Skeletal muscle tissue (tissue), 4 donors: ENCODE measurements around the gene ADAMTSL2. TPM values are rescaled to one million over a fixed set of nuclear protein-coding genes. Genes with fewer than 3 reads are reported as not detected.
"Not testable (repeated sequence)": the region's sequence is repeated elsewhere in the genome, so short reads cannot be mapped to it uniquely, and the experiment has no call there.

Experiments used
- H3K27ac ChIP-seq: one replicate; pipeline ENCODE4 v1.7.0; 2013; ENCODE audit warnings: mild to moderate bottlenecking, low read depth, low read length, inconsistent platforms
- H3K27me3 ChIP-seq, 3 donors: one replicate each; pipeline ENCODE4 v1.7.0; 2013; ENCODE audit warnings: low read length in 3 of 3; ENCODE audit not compliant: control insufficient read depth in 3 of 3, insufficient read depth in 3 of 3
- H3K36me3 ChIP-seq, 3 donors: one replicate each; pipeline ENCODE4 v1.7.0; 2013; ENCODE audit warnings: low read length in 3 of 3; ENCODE audit not compliant: control insufficient read depth in 3 of 3, insufficient read depth in 3 of 3
- H3K4me1 ChIP-seq, 3 donors: one replicate each; pipeline ENCODE4 v1.7.0; 2013; ENCODE audit warnings: low read length in 3 of 3, mild to moderate bottlenecking in 3 of 3; ENCODE audit not compliant: control insufficient read depth in 3 of 3, insufficient read depth in 3 of 3
- H3K4me3 ChIP-seq, 3 donors: one replicate each; pipeline ENCODE4 v1.7.0; 2013; ENCODE audit warnings: low read length in 3 of 3
- H3K9ac ChIP-seq, 3 donors: one replicate each; pipeline ENCODE4 v1.7.0; 2013; ENCODE audit warnings: low read length in 3 of 3, mild to moderate bottlenecking in 3 of 3, moderate library complexity in 2 of 3, low read depth in 1 of 3
- H3K9me3 ChIP-seq, 3 donors: one replicate each; pipeline ENCODE4 v1.7.0; 2013; ENCODE audit warnings: low read length in 3 of 3; ENCODE audit not compliant: control insufficient read depth in 3 of 3
- total RNA-seq: library from RNA; depleted of rRNA; stranded (reverse); fragments of >200 nt; gene quantifications from one replicate; pipeline ENCODE4 v1.2.3, GENCODE V29; 2014
- donor health status: Osteomylitis.

Gene ADAMTSL2
- total RNA-seq, 1 donor from 2014 or later = 4.7 TPM

DNA sequence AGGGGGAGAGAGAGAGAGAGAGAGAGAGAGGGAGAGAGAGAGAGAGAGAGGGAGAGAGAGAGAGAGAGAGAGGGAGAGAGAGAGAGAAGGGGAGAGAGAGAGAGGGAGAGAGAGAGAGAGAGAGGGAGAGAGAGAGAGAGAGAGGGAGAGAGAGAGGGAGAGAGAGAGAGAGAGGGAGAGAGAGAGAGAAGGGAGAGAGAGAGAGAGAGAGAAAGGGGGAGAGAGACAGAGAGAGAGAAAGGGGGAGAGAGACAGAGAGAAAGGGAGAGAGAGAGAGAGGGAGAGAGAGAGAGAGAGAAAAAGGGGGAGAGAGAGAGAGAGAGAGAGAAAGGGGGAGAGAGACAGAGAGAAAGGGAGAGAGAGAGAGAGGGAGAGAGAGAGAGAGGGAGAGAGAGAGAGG is 29.3 kb downstream of the ADAMTSL2 start:
- H3K9ac ChIP-seq, H3K9me3 ChIP-seq, H3K36me3 ChIP-seq, H3K4me3 ChIP-seq, H3K27ac ChIP-seq: not testable (repeated sequence)
- H3K4me1 ChIP-seq = peaks cover 16 to 28% (median 17%) of the 10 kb centered on the region in 3 donors
- H3K27me3 ChIP-seq = peaks cover 18 to 52% (median 31%) of the 10 kb centered on the region in 3 donors

DNA sequence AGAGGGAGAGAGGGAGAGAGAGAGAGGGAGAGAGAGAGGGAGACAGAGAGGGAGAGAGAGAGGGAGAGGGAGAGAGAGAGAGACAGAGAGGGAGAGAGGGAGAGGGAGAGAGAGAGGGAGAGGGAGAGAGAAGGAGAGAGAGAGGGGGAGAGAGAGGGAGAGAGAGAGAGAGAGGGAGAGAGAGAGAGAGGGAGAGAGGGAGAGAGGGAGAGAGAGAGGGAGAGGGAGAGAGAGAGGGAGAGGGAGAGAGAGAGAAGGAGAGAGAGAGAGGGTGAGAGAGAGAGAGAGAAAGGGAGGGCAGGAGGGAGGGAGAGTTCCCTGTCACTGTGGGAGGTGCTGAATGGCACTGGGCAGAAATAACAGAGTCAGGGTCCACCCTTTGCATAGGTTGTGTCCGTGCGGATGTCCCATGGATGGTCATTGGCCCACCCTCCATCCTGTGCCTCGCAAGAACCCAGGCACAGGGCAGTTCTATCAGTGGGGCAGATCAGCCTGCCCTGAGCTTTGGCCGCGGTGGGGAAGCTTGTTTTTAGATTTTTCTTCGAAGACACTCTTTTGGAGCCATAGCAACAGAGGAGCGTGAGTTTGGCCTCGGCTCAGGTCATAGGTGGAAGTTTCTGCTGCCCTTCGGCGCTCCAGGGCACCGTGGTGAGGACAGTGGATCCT is 30.1 kb downstream of the ADAMTSL2 start:
- Histone ChIP-seq H3K4me3 (no peak overlapping the region), H3K36me3 (peaks cover 0 to 2% (median 0%) of the 10 kb centered on the region in 3 donors), H3K9ac (no peak overlapping the region), H3K4me1 (peaks cover 13 to 25% (median 16%) of the 10 kb centered on the region in 3 donors), H3K27me3 (peaks cover 18 to 52% (median 31%) of the 10 kb centered on the region in 3 donors), H3K9me3 (no peaks in the 10 kb centered on the region), H3K27ac (peak overlapping the region; percentile 54)

DNA sequence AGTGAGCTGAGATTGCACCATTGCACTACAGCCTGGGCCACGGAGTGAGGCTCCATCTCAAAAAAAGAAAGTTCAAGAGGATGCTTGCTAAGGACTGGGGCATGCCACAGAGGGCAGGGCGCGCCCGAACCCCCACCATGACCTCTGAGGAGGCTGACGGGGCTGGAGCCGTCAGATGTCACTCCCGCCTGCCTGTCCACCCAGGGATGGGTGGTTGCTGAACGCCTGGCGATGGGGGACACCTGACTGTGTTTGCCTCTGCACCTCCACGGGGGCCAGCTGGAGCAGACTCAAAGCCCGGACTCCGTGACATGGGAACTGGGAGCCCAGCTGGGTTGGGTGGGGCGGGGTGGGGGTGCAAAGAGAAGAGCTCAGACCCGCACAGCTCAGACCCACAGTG is 31.9 kb downstream of the ADAMTSL2 start:
- H3K36me3 ChIP-seq = peaks cover 0 to 2% (median 0%) of the 10 kb centered on the region in 3 donors
- no peak overlapping the region for H3K4me3 ChIP-seq
- no peaks in the 10 kb centered on the region for H3K9me3 ChIP-seq
- H3K27ac ChIP-seq = no peak overlapping the region
- H3K9ac ChIP-seq = no peak overlapping the region
- peaks cover 10 to 13% (median 12%) of the 10 kb centered on the region in 3 donors for H3K4me1 ChIP-seq
- H3K27me3 ChIP-seq = peaks cover 14 to 49% (median 16%) of the 10 kb centered on the region in 3 donors

DNA sequence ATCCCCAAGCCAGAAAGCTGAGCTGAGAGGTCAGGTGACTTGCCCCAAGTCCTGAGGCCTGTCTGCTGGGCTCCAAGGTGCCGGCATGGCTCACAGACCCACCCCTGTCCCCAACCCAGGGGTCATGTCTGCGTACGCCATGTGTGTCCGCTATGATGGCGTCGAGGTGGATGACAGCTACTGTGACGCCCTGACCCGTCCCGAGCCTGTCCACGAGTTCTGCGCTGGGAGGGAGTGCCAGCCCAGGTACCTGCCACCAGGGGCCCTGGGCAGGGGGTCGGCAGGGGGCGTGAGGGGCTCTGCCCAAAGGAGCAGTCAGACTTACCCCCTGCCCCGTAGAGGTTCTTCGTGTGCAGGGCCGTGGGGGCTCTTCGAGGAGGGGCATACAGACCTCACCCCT is 32.3 kb downstream of the ADAMTSL2 start:
- Histone ChIP-seq H3K4me1 (peaks cover 10 to 12% (median 11%) of the 10 kb centered on the region in 3 donors), H3K9me3 (no peaks in the 10 kb centered on the region), H3K27me3 (peaks cover 11 to 49% (median 13%) of the 10 kb centered on the region in 3 donors), H3K27ac (no peak overlapping the region), H3K4me3 (no peak overlapping the region), H3K9ac (no peak overlapping the region), H3K36me3 (peaks cover 0 to 2% (median 0%) of the 10 kb centered on the region in 3 donors)

DNA sequence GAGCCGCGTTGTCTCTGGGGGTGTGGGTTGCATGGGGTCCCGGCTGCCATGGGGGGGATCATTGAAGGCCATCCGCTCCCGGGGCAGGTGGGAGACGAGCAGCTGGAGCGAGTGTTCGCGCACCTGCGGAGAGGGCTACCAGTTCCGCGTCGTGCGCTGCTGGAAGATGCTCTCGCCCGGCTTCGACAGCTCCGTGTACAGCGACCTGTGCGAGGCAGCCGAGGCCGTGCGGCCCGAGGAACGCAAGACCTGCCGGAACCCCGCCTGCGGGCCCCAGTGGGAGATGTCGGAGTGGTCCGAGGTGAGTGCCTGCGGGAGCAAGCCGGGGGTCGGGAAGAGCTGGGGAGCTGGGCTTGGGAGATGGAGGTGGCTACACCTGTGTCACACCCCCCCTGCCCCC is 33.7 kb downstream of the ADAMTSL2 start:
- Histone ChIP-seq H3K4me3 (no peak overlapping the region), H3K4me1 (peaks cover 14 to 19% (median 17%) of the 10 kb centered on the region in 3 donors), H3K27ac (no peak overlapping the region), H3K36me3 (peaks cover 0 to 2% (median 0%) of the 10 kb centered on the region in 3 donors), H3K9ac (no peak overlapping the region), H3K27me3 (peaks cover 7 to 51% (median 13%) of the 10 kb centered on the region in 3 donors), H3K9me3 (no peaks in the 10 kb centered on the region)

DNA sequence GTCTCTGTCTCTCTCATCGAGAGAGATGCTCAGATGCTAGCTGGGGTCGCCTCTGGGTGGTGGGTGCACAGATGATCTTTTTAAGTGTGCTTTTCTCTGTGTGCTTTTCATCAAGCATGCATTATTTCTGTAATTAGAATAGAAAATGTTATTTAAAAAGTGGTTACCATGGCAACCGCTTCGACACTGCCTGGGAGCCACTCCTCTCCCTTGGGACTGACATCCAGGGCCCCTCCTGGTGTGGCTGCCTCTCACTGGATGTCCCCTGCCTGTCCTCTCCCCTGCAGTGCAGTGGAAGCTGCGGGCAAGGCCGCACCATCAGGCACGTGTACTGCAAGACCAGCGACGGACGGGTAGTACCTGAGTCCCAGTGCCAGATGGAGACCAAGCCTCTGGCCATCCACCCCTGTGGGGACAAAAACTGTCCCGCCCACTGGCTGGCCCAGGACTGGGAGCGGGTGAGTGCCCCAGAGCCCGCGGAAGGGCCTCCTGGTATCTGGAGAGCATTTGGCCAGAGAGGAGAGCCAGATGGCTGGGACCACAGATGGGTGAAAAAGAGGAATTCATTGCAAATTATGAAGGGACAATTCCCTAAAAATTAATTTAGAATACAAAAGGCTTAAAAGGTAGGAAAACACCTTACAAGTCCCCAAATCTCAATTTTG is 34.7 kb downstream of the ADAMTSL2 start:
- Histone ChIP-seq H3K4me3 (no peak overlapping the region), H3K9ac (no peak overlapping the region), H3K36me3 (peaks cover 0 to 2% (median 0%) of the 10 kb centered on the region in 3 donors), H3K27me3 (peaks cover 10 to 57% (median 14%) of the 10 kb centered on the region in 3 donors), H3K9me3 (no peaks in the 10 kb centered on the region), H3K4me1 (peaks cover 13 to 17% (median 14%) of the 10 kb centered on the region in 3 donors), H3K27ac (no peak overlapping the region)

DNA sequence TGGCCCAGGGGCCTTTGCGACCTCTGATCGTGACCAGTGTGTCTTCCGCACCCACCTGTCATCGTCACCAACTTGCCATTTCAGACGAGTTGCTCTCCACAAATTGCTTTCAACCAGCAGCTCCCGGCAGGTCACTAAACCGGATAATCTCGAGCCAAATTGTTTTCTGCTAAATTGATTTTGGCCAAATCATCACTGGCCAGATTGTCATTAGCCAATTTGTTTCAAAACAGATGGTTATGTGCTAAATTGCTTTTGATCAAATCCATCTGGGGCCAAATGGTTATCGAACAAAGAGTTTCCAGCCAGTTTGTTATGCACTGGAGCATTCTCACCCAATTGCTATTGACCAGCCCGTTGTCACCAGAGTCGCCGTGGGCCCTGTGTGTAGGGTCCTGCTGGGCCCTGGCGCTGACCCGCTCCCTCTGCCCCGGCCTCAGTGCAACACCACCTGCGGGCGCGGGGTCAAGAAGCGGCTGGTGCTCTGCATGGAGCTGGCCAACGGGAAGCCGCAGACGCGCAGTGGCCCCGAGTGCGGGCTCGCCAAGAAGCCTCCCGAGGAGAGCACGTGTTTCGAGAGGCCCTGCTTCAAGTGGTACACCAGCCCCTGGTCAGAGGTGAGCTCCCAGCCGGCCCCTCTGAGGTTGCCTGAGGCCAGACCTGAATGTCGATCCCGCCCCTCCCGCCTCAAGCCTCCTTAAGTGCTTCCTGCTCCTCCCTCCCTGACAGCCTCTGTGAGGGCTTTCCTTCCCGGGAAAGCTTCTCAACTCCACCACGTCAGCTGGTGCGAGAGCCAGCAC is 35.6 kb downstream of the ADAMTSL2 start:
- Histone ChIP-seq H3K4me3 (no peak overlapping the region), H3K27me3 (peaks cover 10 to 60% (median 16%) of the 10 kb centered on the region in 3 donors), H3K9me3 (no peaks in the 10 kb centered on the region), H3K4me1 (peaks cover 11 to 15% (median 14%) of the 10 kb centered on the region in 3 donors), H3K36me3 (peaks cover 0 to 2% (median 0%) of the 10 kb centered on the region in 3 donors), H3K9ac (no peak overlapping the region), H3K27ac (no peak overlapping the region)

DNA sequence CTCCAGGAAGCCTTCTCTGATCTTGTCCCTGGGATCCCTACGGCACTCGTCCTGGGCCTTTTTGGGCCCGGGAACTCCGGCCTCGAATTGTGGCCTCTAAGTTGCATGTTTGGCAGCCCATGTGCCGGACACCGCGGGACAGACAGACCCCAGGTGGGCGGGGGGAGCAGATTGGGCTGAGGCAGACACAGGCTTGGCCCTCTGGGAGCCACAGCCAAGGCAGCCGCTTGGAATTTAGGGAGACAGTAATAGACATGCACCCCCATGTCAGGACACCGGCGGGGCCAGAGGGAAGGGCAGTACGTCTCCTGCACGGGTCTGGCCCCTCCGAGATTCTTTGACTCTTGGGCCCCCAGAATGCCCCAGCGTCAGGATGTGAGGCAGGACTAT is 36.2 kb downstream of the ADAMTSL2 start:
- no peaks in the 10 kb centered on the region for H3K9me3 ChIP-seq
- no peak overlapping the region for H3K27ac ChIP-seq
- H3K36me3 ChIP-seq = peaks cover 0 to 2% (median 0%) of the 10 kb centered on the region in 3 donors
- no peak overlapping the region for H3K9ac ChIP-seq
- peaks cover 10 to 15% (median 13%) of the 10 kb centered on the region in 3 donors for H3K4me1 ChIP-seq
- no peak overlapping the region for H3K4me3 ChIP-seq
- H3K27me3 ChIP-seq = peaks cover 10 to 56% (median 16%) of the 10 kb centered on the region in 3 donors

DNA sequence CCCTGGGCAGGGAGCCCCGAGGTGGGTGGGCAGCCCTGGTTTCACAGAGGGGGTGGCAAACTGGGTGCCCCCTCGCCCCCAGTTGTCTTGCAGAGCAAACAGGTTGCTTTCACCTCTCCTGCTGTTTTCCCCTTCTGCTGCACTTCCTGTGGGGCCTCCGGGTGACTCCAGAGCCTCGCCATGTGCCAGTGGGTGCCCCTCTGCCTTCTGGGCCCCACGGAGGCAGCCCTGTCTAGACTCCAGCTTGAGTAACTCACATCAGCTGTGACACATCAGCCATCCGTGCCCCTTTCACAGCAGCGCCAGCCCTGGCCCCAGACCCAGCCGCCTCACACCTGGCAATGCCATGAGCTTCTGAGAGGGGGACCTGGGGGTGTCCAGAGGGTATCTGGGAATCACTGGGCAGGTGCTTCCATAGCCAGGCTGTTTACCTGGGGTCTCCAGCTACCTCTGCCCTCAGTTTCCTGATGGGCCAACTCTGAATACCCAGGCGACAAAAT is 36.9 kb downstream of the ADAMTSL2 start:
- H3K4me1 ChIP-seq = peaks cover 9 to 13% (median 11%) of the 10 kb centered on the region in 3 donors
- H3K27ac ChIP-seq = no peak overlapping the region
- no peaks in the 10 kb centered on the region for H3K9me3 ChIP-seq
- H3K36me3 ChIP-seq = peaks cover 0 to 2% (median 0%) of the 10 kb centered on the region in 3 donors
- no peak overlapping the region for H3K4me3 ChIP-seq
- H3K9ac ChIP-seq = no peak overlapping the region
- H3K27me3 ChIP-seq = peaks cover 10 to 59% (median 13%) of the 10 kb centered on the region in 3 donors
